ENCODE results near the gene PDZD4. TPM values are rescaled to one million over a fixed set of nuclear protein-coding genes. Genes with fewer than 3 reads are reported as not detected.

The PDZD4 gene
- total RNA-seq, 1 experiment from 2014 or later: 0.26 TPM

GRCh38 chrX:153769865-153770600 lies 60.3 kb downstream of the PDZD4 start:
- H3K9me2 ChIP-seq (replicated peaks; ENCODE audit: low read length): no peaks in the 10 kb centered on the region
- no peak for ATAC-seq
- BruUV-seq (replicated peaks): TSS peak; percentile 8
- H2AFZ ChIP-seq (ENCODE audit: low read length): no peak overlapping the region
- intact Hi-C loops (cut with micrococcal nuclease): no loop called here
- H3K4me2 ChIP-seq (ENCODE audit: low read length): no peak overlapping the region
- H3K4me1 ChIP-seq (ENCODE audit: insufficient read depth, low read length): peaks cover 19% of the 10 kb centered on the region
- CTCF ChIA-PET: no interaction called here
- no peaks in the 10 kb centered on the region for H3K9me3 ChIP-seq (ENCODE audit: low read length)
- no peak overlapping the region for H3K27ac ChIP-seq (ENCODE audit: low read length)
- TF ChIP-seq CTCF (conservative IDR thresholded peaks at IDR 0.05; ENCODE audit: low read depth, low read length): no peak
- no peak for TF ChIP-seq EZH2 (IDR thresholded peaks at IDR 0.05; ENCODE audit: low read length, unreplicated experiment)
- TF ChIP-seq EZH2phosphoT487 (IDR thresholded peaks at IDR 0.05; ENCODE audit: borderline replicate concordance, low read length): no peak
- POLR2A ChIA-PET (ENCODE audit: unreplicated experiment): no interaction called here
- no peak for DNase-seq
- H3F3A ChIP-seq (ENCODE audit: low read length, unreplicated experiment): no peaks in the 10 kb centered on the region
- no peaks in the 10 kb centered on the region for H3K27me3 ChIP-seq (ENCODE audit: low read length)
- H3K36me3 ChIP-seq (ENCODE audit: low read depth, low read length): peaks cover 2% of the 10 kb centered on the region; the same call in 1 of the 2 replicates
- H4K20me1 ChIP-seq (ENCODE audit: low read length): no peaks in the 10 kb centered on the region
- H3K9ac ChIP-seq (ENCODE audit: low read length): no peak overlapping the region
- no peak overlapping the region for H3K4me3 ChIP-seq (ENCODE audit: low read length)
- peaks cover 16% of the 10 kb centered on the region for H3K79me2 ChIP-seq (ENCODE audit: low read length)

GRCh38 chrX:153769158-153769864 lies 61.0 kb downstream of the PDZD4 start:
- H3K4me2 ChIP-seq (ENCODE audit: low read length): no peak overlapping the region
- peaks cover 26% of the 10 kb centered on the region for H3K4me1 ChIP-seq (ENCODE audit: insufficient read depth, low read length)
- no peak overlapping the region for H3K4me3 ChIP-seq (ENCODE audit: low read length)
- CTCF ChIA-PET: no interaction called here
- intact Hi-C loops (cut with micrococcal nuclease): no loop called here
- no peaks in the 10 kb centered on the region for H4K20me1 ChIP-seq (ENCODE audit: low read length)
- H2AFZ ChIP-seq (ENCODE audit: low read length): no peak overlapping the region
- peaks cover 2% of the 10 kb centered on the region; the same call in 1 of the 2 replicates for H3K36me3 ChIP-seq (ENCODE audit: low read depth, low read length)
- no peaks in the 10 kb centered on the region for H3F3A ChIP-seq (ENCODE audit: low read length, unreplicated experiment)
- TF ChIP-seq CTCF (conservative IDR thresholded peaks at IDR 0.05; ENCODE audit: low read depth, low read length) (no peak), EZH2 (IDR thresholded peaks at IDR 0.05; ENCODE audit: low read length, unreplicated experiment) (no peak), EZH2phosphoT487 (IDR thresholded peaks at IDR 0.05; ENCODE audit: borderline replicate concordance, low read length) (no peak)
- H3K79me2 ChIP-seq (ENCODE audit: low read length): peaks cover 23% of the 10 kb centered on the region
- H3K9me2 ChIP-seq (replicated peaks; ENCODE audit: low read length): no peaks in the 10 kb centered on the region
- POLR2A ChIA-PET (ENCODE audit: unreplicated experiment): no interaction called here
- no peaks in the 10 kb centered on the region for H3K9me3 ChIP-seq (ENCODE audit: low read length)
- H3K9ac ChIP-seq (ENCODE audit: low read length): no peak overlapping the region
- H3K27me3 ChIP-seq (ENCODE audit: low read length): no peaks in the 10 kb centered on the region
- DNase-seq (no peak), ATAC-seq (no peak)
- no TSS peak for BruUV-seq (replicated peaks)
- H3K27ac ChIP-seq (ENCODE audit: low read length): no peak overlapping the region
